H1 (cell line): ENCODE measurements around the gene RASD2. TPM values are rescaled to one million over a fixed set of nuclear protein-coding genes. Genes with fewer than 3 reads are reported as not detected.

Experiments
- CEBPB ChIP-seq: IDR thresholded peaks from 2 replicates; pipeline ENCODE4 v1.6.1; 2012; ENCODE audit warnings: low read depth, low read length
- CHD7 ChIP-seq: fragments of 300-600 bp; sonication (generic); IDR thresholded peaks from 2 replicates; pipeline ENCODE4 v1.7.1; 2012; ENCODE audit warnings: low read length, moderate library complexity, mild to moderate bottlenecking, inconsistent platforms; ENCODE audit not compliant: insufficient replicate concordance
- CREB1 ChIP-seq: IDR thresholded peaks from 2 replicates; pipeline ENCODE4 v1.6.1; 2012; ENCODE audit warnings: inconsistent platforms
- HDAC2 ChIP-seq, 2 experiments: fragments of 300-600 bp in 1 of 2; sonication (generic) in 1 of 2; IDR thresholded peaks; 2 replicates each; pipeline ENCODE4 v1.6.1; 2011 to 2012; ENCODE audit warnings: low read depth in 2 of 2, low read length in 2 of 2, mild to moderate bottlenecking in 2 of 2, moderate library complexity in 2 of 2, borderline replicate concordance in 1 of 2, inconsistent platforms in 1 of 2
- RAD21 ChIP-seq, 2 experiments: IDR thresholded peaks in 1 of 2; conservative IDR thresholded peaks in 1 of 2; 2 replicates each; pipeline ENCODE4 v1.6.1; 2011; ENCODE audit warnings: low read depth in 2 of 2, low read length in 2 of 2, improper control_type of control experiment in 1 of 2, inconsistent platforms in 1 of 2, mild to moderate bottlenecking in 1 of 2, moderate library complexity in 1 of 2
- RBBP5 ChIP-seq: IDR thresholded peaks from 2 replicates; pipeline ENCODE4 v1.7.1; 2012; ENCODE audit warnings: low read depth, mild to moderate bottlenecking, inconsistent platforms, low read length, moderate library complexity, borderline replicate concordance
- SAP30 ChIP-seq: fragments of 300-600 bp; sonication (generic); IDR thresholded peaks from 2 replicates; pipeline ENCODE4 v1.7.1; 2012; ENCODE audit warnings: low read length, moderate library complexity, mild to moderate bottlenecking, inconsistent platforms; ENCODE audit not compliant: insufficient read depth, insufficient replicate concordance
- polyA plus RNA-seq, 7 experiments: library from polyadenylated mRNA; depleted of rRNA in 3 of 7; stranded (reverse) in 5 of 7; unstranded in 2 of 7; fragments of >200 nt in 5 of 7; fragments of 200-250 nt in 2 of 7; gene quantifications; 1 replicate in 5 of 7; 2 replicates in 1 of 7; 4 replicates in 1 of 7; pipeline versions ENCODE4 v1.2.1 to v1.2.3, GENCODE V29; 2011 to 2013; ENCODE audit warnings: missing spikeins in 2 of 7, mixed read lengths in 2 of 7
- total RNA-seq: library from RNA; stranded (reverse); fragmentation: NEBNext Ultra II Directional; extraction: Animal tissue kit (Norgen Biotek cat#: 25700); gene quantifications from 2 replicates; pipeline ENCODE4 v1.2.1, GENCODE V29; 2021
- TF ChIP-seq, protein P1 (sequence below), 3 experiments: IDR thresholded peaks; 1 replicate in 2 of 3; 2 replicates in 1 of 3; pipeline versions ENCODE4 v1.5.1 to v1.6.1; 2011; ENCODE audit warnings: low read length in 3 of 3, mild to moderate bottlenecking in 3 of 3, inconsistent platforms in 2 of 3, low read depth in 1 of 3, moderate library complexity in 1 of 3; ENCODE audit not compliant: insufficient read depth in 1 of 3; ENCODE audit errors: control extremely low read depth in 1 of 3

RASD2 gene
- total and polyA plus RNA-seq, 2 of the 8 experiments (the other 6 are each of a cell fraction or from before 2014, with no cell fraction given), result 1.9 to 5.1 TPM

DNA sequence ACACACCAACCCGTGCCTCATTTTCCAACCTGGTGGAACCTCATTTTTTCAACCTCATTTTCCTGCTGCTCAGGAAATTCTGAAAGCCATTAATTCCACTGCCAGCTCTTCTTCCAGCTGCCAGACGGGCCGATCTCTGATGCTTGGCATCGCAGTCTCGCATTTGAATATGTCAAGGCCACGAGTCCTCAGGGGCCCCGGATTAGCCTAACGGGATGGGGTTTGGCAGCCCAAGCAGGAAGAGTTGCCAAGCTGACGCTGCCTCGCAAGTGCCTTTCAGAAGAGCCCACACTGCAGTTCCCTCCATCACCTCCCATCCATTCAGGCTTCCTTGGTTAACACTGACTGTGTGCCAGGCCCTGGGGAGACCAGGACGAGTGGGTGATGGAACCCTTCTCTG is 8.7 kb downstream of the RASD2 start (continued):
- TF ChIP-seq CHD7 (no peak), RAD21 (IDR thresholded peaks at IDR 0.05 in 1 of 2, conservative IDR thresholded peaks at IDR 0.05 in 1 of 2; ENCODE audit: low read depth in 2 of 2, low read length in 2 of 2) (no peak), SAP30 (no peak), RBBP5 (no peak), CREB1 (no peak), HDAC2 (IDR thresholded peaks at IDR 0.05; ENCODE audit: borderline replicate concordance in 1 of 2, low read depth in 2 of 2, low read length in 2 of 2) (no peak), CEBPB (no peak)
- TF ChIP-seq, protein P1, sequence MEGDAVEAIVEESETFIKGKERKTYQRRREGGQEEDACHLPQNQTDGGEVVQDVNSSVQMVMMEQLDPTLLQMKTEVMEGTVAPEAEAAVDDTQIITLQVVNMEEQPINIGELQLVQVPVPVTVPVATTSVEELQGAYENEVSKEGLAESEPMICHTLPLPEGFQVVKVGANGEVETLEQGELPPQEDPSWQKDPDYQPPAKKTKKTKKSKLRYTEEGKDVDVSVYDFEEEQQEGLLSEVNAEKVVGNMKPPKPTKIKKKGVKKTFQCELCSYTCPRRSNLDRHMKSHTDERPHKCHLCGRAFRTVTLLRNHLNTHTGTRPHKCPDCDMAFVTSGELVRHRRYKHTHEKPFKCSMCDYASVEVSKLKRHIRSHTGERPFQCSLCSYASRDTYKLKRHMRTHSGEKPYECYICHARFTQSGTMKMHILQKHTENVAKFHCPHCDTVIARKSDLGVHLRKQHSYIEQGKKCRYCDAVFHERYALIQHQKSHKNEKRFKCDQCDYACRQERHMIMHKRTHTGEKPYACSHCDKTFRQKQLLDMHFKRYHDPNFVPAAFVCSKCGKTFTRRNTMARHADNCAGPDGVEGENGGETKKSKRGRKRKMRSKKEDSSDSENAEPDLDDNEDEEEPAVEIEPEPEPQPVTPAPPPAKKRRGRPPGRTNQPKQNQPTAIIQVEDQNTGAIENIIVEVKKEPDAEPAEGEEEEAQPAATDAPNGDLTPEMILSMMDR (IDR thresholded peaks at IDR 0.05; ENCODE audit: control extremely low read depth in 1 of 3, insufficient read depth in 1 of 3, low read depth in 1 of 3, low read length in 3 of 3), result no peak
